SK-N-SH (cell line): ENCODE data around the gene CCR5. TPM values are rescaled to one million over a fixed set of nuclear protein-coding genes. Genes with fewer than 3 reads are reported as not detected.

Experiments
- CTCF ChIA-PET: fragments of 300-600, 350-600 bp; formaldehyde crosslinking; extraction: SDS; loops from one replicate; lab custom pipeline; 2021; lab: Yijun Ruan, JAX
- POLR2A ChIA-PET: fragments of 350-600 bp; sonication (Branson Sonifier 250); formaldehyde crosslinking; extraction: SDS; loops from one replicate; lab custom pipeline; 2020; ENCODE audit warnings: antibody characterized with exemption, inconsistent platforms; lab: Yijun Ruan, JAX
- DNase-seq: peaks from one replicate; pipeline ENCODE4 v3.0.0; 2012
- H2AFZ ChIP-seq: fragments of 200-600 bp; sonication (generic); 2 replicates; pipeline ENCODE4 v1.8.1; 2016; ENCODE audit warnings: antibody characterized with exemption, mild to moderate bottlenecking, low read depth
- H3F3A ChIP-seq: fragments of 200-600 bp; sonication (generic); replicated peaks from 2 replicates; pipeline ENCODE3; 2016; ENCODE audit warnings: antibody characterized with exemption, mild to moderate bottlenecking; ENCODE audit not compliant: insufficient read depth
- H3K27ac ChIP-seq, 2 experiments: fragments of 200-500 bp in 1 of 2; fragments of 200-600 bp in 1 of 2; sonication (Bioruptor generic) in 1 of 2; sonication (generic), shearing (Covaris generic) in 1 of 2; 2 replicates each; pipeline versions ENCODE4 v1.5.1 to v1.6.1; 2014 to 2016; ENCODE audit warnings: low read depth in 2 of 2, inconsistent platforms in 1 of 2, low read length in 1 of 2, mild to moderate bottlenecking in 1 of 2, mixed read lengths in 1 of 2
- H3K27me3 ChIP-seq: fragments of 200-600 bp; sonication (generic), shearing (Covaris generic); 2 replicates; pipeline ENCODE4 v1.6.1; 2016; ENCODE audit warnings: mixed run types; ENCODE audit not compliant: insufficient read depth
- H3K36me3 ChIP-seq, 2 experiments: fragments of 200-500 bp in 1 of 2; fragments of 200-600 bp in 1 of 2; sonication (Bioruptor generic) in 1 of 2; sonication (generic) in 1 of 2; replicated peaks in 1 of 2; 2 replicates each; pipeline versions ENCODE3 to v1.5.1; 2014 to 2016; ENCODE audit warnings: low read length in 1 of 2, mild to moderate bottlenecking in 1 of 2; ENCODE audit not compliant: insufficient read depth in 2 of 2, control insufficient read depth in 1 of 2
- H3K4me1 ChIP-seq, 2 experiments: fragments of 200-500 bp in 1 of 2; fragments of 200-600 bp in 1 of 2; sonication (Bioruptor generic) in 1 of 2; sonication (generic), shearing (Covaris generic) in 1 of 2; 2 replicates each; pipeline versions ENCODE4 v1.5.1 to v1.6.1; 2014 to 2016; ENCODE audit warnings: low read depth in 1 of 2, low read length in 1 of 2, mixed run types in 1 of 2; ENCODE audit not compliant: insufficient read depth in 2 of 2, control insufficient read depth in 1 of 2
- H3K4me2 ChIP-seq: fragments of 200-600 bp; sonication (generic), shearing (Covaris generic); 2 replicates; pipeline ENCODE4 v1.6.1; 2017; ENCODE audit warnings: mixed run types
- H3K4me3 ChIP-seq, 2 experiments: fragments of 200-500 bp in 1 of 2; fragments of 200-600 bp in 1 of 2; sonication (Bioruptor generic) in 1 of 2; sonication (generic), shearing (Covaris generic) in 1 of 2; 2 replicates each; pipeline versions ENCODE4 v1.5.1 to v1.8.1; 2014 to 2016; ENCODE audit warnings: low read depth in 2 of 2, inconsistent platforms in 1 of 2, low read length in 1 of 2, mild to moderate bottlenecking in 1 of 2, mixed read lengths in 1 of 2, moderate library complexity in 1 of 2
- H3K79me2 ChIP-seq: fragments of 200-600 bp; sonication (generic); 2 replicates; pipeline ENCODE4 v1.8.1; 2017; ENCODE audit warnings: mild to moderate bottlenecking; ENCODE audit not compliant: insufficient read depth
- H3K9ac ChIP-seq: fragments of 200-600 bp; sonication (generic); 2 replicates; pipeline ENCODE4 v1.6.1; 2017; ENCODE audit warnings: mixed run types
- H3K9me2 ChIP-seq: fragments of 200-600 bp; sonication (generic); 2 replicates; pipeline ENCODE4 v1.6.1; 2017; ENCODE audit warnings: mixed run types
- H3K9me3 ChIP-seq: fragments of 200-600 bp; sonication (generic); 2 replicates; pipeline ENCODE4 v1.6.1; 2017; ENCODE audit warnings: mixed run types, mild to moderate bottlenecking, moderate library complexity
- H4K20me1 ChIP-seq: fragments of 200-600 bp; sonication (generic); 2 replicates; pipeline ENCODE4 v1.6.1; 2017; ENCODE audit warnings: mild to moderate bottlenecking, mixed run types; ENCODE audit not compliant: insufficient read depth
- CHD2 ChIP-seq: fragments of 150-350 bp; IDR thresholded peaks from 2 replicates; pipeline ENCODE4 v1.6.1; 2018; ENCODE audit warnings: low read length; ENCODE audit not compliant: partially characterized antibody
- EP300 ChIP-seq, 2 experiments: IDR thresholded peaks; 2 replicates each; pipeline versions ENCODE4 v1.4.0 to v1.6.1; 2012; ENCODE audit warnings: borderline replicate concordance in 1 of 2, low read depth in 1 of 2, low read length in 1 of 2
- FOSL2 ChIP-seq: IDR thresholded peaks from 2 replicates; pipeline ENCODE4 v1.4.0; 2012; ENCODE audit warnings: low read depth, mild to moderate bottlenecking, moderate library complexity, borderline replicate concordance
- GABPA ChIP-seq: IDR thresholded peaks from 2 replicates; pipeline ENCODE4 v1.4.0; 2012; ENCODE audit warnings: low read depth, mild to moderate bottlenecking
- IRF3 ChIP-seq: fragments of 150-350 bp; IDR thresholded peaks from 2 replicates; pipeline ENCODE4 v1.6.1; 2016; ENCODE audit warnings: mild to moderate bottlenecking, low read depth, low read length
- JUND ChIP-seq: IDR thresholded peaks from 2 replicates; pipeline ENCODE4 v1.4.0; 2012
- MAX ChIP-seq: IDR thresholded peaks from 2 replicates; pipeline ENCODE4 v1.4.0; 2012; ENCODE audit warnings: low read depth
- NFIC ChIP-seq: IDR thresholded peaks from 2 replicates; pipeline ENCODE4 v1.4.0; 2012; ENCODE audit warnings: borderline replicate concordance
- PBX3 ChIP-seq: IDR thresholded peaks from 2 replicates; pipeline ENCODE4; 2012
- POLR2AphosphoS5 ChIP-seq: IDR thresholded peaks from 2 replicates; pipeline ENCODE4 v1.6.1; 2012; ENCODE audit warnings: low read depth, low read length
- RFX5 ChIP-seq: IDR thresholded peaks from 2 replicates; pipeline ENCODE4 v1.6.1; 2012; ENCODE audit warnings: mild to moderate bottlenecking, improper control_type of control experiment, low read length
- SIN3A ChIP-seq: IDR thresholded peaks from 2 replicates; pipeline ENCODE4 v1.6.1; 2012; ENCODE audit warnings: low read depth, mild to moderate bottlenecking, low read length, moderate library complexity, borderline replicate concordance
- TEAD4 ChIP-seq: IDR thresholded peaks from 2 replicates; pipeline ENCODE4 v1.4.0; 2012; ENCODE audit warnings: mild to moderate bottlenecking, borderline replicate concordance; ENCODE audit not compliant: insufficient read depth
- USF2 ChIP-seq: fragments of 150-350 bp; IDR thresholded peaks from 2 replicates; pipeline ENCODE4 v1.6.1; 2017; ENCODE audit warnings: antibody characterized with exemption, low read length, low read depth, borderline replicate concordance
- YY1 ChIP-seq: IDR thresholded peaks from 2 replicates; pipeline ENCODE4 v1.4.0; 2012; ENCODE audit warnings: low read depth, mild to moderate bottlenecking
- WGBS: methylation state at CpG from one replicate; pipeline ENCODE4 v1.1.6; 2017; ENCODE audit warnings: low lambda C conversion rate; 5-methylcytosine and 5-hydroxymethylcytosine counted together
- polyA plus RNA-seq, 3 experiments: library from polyadenylated mRNA; depleted of rRNA; stranded (reverse); fragments of >200 nt; gene quantifications; 2 replicates each; pipeline ENCODE4 v1.2.3, GENCODE V29; 2012

CCR5 gene
- polyA plus RNA-seq, 1 of the 3 experiments (the other 2 are of a cell fraction), result not detected

DNA sequence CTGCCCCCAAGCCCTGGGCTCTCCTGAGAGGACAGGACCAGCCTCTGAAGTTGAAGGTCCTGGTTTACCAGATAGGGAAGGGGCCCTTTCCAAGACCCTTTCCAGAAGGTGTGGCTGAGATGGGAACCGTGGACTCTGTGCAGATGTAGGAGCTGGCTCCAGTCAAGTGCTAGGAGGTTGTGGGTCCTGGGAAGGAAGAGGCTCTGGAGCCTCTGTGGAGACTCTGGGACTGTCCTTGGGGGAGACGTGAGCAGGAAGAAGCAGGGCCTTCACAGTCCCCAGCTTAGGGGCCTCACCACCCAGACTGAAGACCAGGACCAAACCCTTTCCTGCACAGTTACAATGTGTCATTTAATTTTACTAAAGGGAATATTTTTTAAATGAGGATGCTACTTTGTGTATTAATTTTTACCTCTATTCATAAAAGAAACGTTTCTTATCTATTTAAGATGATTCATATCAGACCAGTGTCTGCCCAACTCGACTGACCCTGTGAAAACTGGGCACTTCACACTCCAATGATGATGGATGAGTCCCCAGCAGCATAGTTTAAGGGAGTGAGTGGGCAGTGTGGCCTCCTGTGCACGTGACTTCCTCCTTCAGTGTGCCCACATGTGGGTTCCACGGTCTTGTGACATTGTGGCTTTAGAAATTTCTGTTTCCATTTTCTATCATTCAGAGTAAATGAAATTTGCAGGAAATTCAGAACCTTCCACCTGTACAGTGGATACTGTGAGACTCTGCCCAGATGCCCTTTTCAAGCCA lies 25.2 kb downstream of the CCR5 start:
- no peaks in the 10 kb centered on the region for H4K20me1 ChIP-seq
- H3K27me3 ChIP-seq, result peaks cover 28% of the 10 kb centered on the region; the same call in 1 of the 2 replicates
- POLR2A ChIA-PET, result no interaction called here
- H2AFZ ChIP-seq, result no peak overlapping the region
- WGBS, result 10% methylated on average over 6 of the region's 6 CpGs
- H3K9me2 ChIP-seq, result no peaks in the 10 kb centered on the region
- H3F3A ChIP-seq, result no peaks in the 10 kb centered on the region
- H3K4me1 ChIP-seq, result no peaks in the 10 kb centered on the region
- H3K79me2 ChIP-seq, result no peaks in the 10 kb centered on the region
- CTCF ChIA-PET, result no interaction called here
- H3K9me3 ChIP-seq, result no peaks in the 10 kb centered on the region
- no peak overlapping the region for H3K27ac ChIP-seq
- H3K4me3 ChIP-seq, result no peak overlapping the region
- H3K9ac ChIP-seq, result no peak overlapping the region
- TF ChIP-seq IRF3 (no peak), RFX5 (no peak), FOSL2 (no peak), GABPA (no peak), PBX3 (no peak), TEAD4 (no peak), EP300 (IDR thresholded peaks at IDR 0.05; ENCODE audit: borderline replicate concordance in 1 of 2, low read depth in 1 of 2, low read length in 1 of 2) (no peak), SIN3A (no peak), MAX (no peak)
- H3K36me3 ChIP-seq, result no peaks in the 10 kb centered on the region
- no peak overlapping the region for H3K4me2 ChIP-seq
- DNase-seq, result no peak

- CTCF ChIA-PET, result interaction anchor here (1.2 kb wide), 1 partner anchor 19 kb away, joined by 3 read pairs; no protein-coding TSS in a partner anchor
- no peak overlapping the region for H3K27ac ChIP-seq
- no peak overlapping the region for H3K4me3 ChIP-seq
- H3K27me3 ChIP-seq, result peaks cover 21% of the 10 kb centered on the region; the same call in 1 of the 2 replicates
- POLR2A ChIA-PET, result no interaction called here
- no peak overlapping the region for H3K9ac ChIP-seq
- no peak overlapping the region for H3K4me2 ChIP-seq
- H2AFZ ChIP-seq, result no peak overlapping the region
- no peaks in the 10 kb centered on the region for H3K36me3 ChIP-seq
- H3K79me2 ChIP-seq, result no peaks in the 10 kb centered on the region
- H4K20me1 ChIP-seq, result no peaks in the 10 kb centered on the region
- no peaks in the 10 kb centered on the region for H3K4me1 ChIP-seq
- no peaks in the 10 kb centered on the region for H3F3A ChIP-seq
- DNase-seq, result no peak
- WGBS, result 18% methylated on average over 7 of the region's 7 CpGs
- H3K9me2 ChIP-seq, result no peaks in the 10 kb centered on the region
- H3K9me3 ChIP-seq, result no peaks in the 10 kb centered on the region
- TF ChIP-seq IRF3, result no peak
- no peak for TF ChIP-seq CHD2
- no peak for TF ChIP-seq POLR2AphosphoS5
- no peak for TF ChIP-seq MAX
- no peak for TF ChIP-seq PBX3
- TF ChIP-seq FOSL2, result no peak
- TF ChIP-seq NFIC, result no peak
- TF ChIP-seq GABPA, result no peak
- no peak for TF ChIP-seq TEAD4
- no peak for TF ChIP-seq JUND
- no peak for TF ChIP-seq USF2
- TF ChIP-seq YY1, result no peak
Measured at GRCh38 chr3:46397111-46397510, 26.4 kb downstream of the CCR5 start.
